Activated CD4-positive, alpha-beta T cell treated with anti-CD3 and anti-CD28 coated beads, Interleukin-2, Interleukin-4, amounts not matched to agents 100 ng/mL and 50 ng/mL, durations not matched to agents 16 hours and 8 hours (primary cell): ENCODE data around the gene MAP3K14.
"Not testable (repeated sequence)": the region's sequence is repeated elsewhere in the genome, so short reads cannot be mapped to it uniquely, and the experiment has no call there.

ENCODE experiments used
- DNase-seq: peaks from one replicate; pipeline ENCODE4 v3.0.0-alpha.2; 2020; ENCODE audit warnings: low spot score

Gene MAP3K14

GRCh38 chr17:45258981-45259380 is 57.8 kb downstream of the MAP3K14 start:
- DNase-seq = no peak

- DNase-seq = no peak
Observed at GRCh38 chr17:45257115-45257514, 59.7 kb downstream of the MAP3K14 start.

GRCh38 chr17:45256114-45256966 is 60.5 kb downstream of the MAP3K14 start:
- DNase-seq = no peak

- DNase-seq = no peak
Observed at GRCh38 chr17:45255358-45255757, 61.5 kb downstream of the MAP3K14 start.

GRCh38 chr17:45253879-45254278 is 62.9 kb downstream of the MAP3K14 start:
- DNase-seq = no peak

GRCh38 chr17:45253237-45253636 is 63.6 kb downstream of the MAP3K14 start:
- not testable (repeated sequence) for DNase-seq

- no peak for DNase-seq
Observed at GRCh38 chr17:45251931-45252330, 64.9 kb downstream of the MAP3K14 start.

- peak; percentile 75 for DNase-seq
Observed at GRCh38 chr17:45248132-45248957, 68.5 kb downstream of the MAP3K14 start.

- peak; percentile 97 for DNase-seq
Observed at GRCh38 chr17:45247429-45248131, 69.2 kb downstream of the MAP3K14 start.

- peak; percentile 11 for DNase-seq
Observed at GRCh38 chr17:45246861-45247428, 69.9 kb downstream of the MAP3K14 start.

- DNase-seq = no peak
Observed at GRCh38 chr17:45246338-45246737, 70.5 kb downstream of the MAP3K14 start.

GRCh38 chr17:45244725-45245656 is 71.8 kb downstream of the MAP3K14 start:
- DNase-seq = no peak

GRCh38 chr17:45243750-45244149 is 73.1 kb downstream of the MAP3K14 start:
- DNase-seq = no peak

- no peak for DNase-seq
Observed at GRCh38 chr17:45242029-45242414, 74.8 kb downstream of the MAP3K14 start.

- DNase-seq = no peak
Observed at GRCh38 chr17:45241328-45242028, 75.3 kb downstream of the MAP3K14 start.

GRCh38 chr17:45240905-45241327 is 75.9 kb downstream of the MAP3K14 start:
- no peak for DNase-seq

- DNase-seq = no peak
Observed at GRCh38 chr17:45238155-45238774, 78.6 kb downstream of the MAP3K14 start.

GRCh38 chr17:45237686-45238085 is 79.1 kb downstream of the MAP3K14 start:
- no peak for DNase-seq

GRCh38 chr17:45236282-45236606 is 80.6 kb downstream of the MAP3K14 start:
- no peak for DNase-seq
